Cardiac muscle cell (in vitro differentiated cells and primary cell): Measurements from ENCODE around the gene ANKRD13A. TPM values are rescaled to one million over a fixed set of nuclear protein-coding genes. Genes with fewer than 3 reads are reported as not detected.

Source experiments
- DNase-seq, 2 donors: peaks; one replicate each; pipeline versions ENCODE4 v3.0.0 to v3.0.0-alpha.2; 2010 to 2017; ENCODE audit warnings: low read depth in 1 of 2, low spot score in 1 of 2
- H3K27ac ChIP-seq: fragments of 200-600 bp; sonication (generic); 2 replicates; pipeline ENCODE4 v1.5.1; 2016
- H3K27me3 ChIP-seq: fragments of 200-600 bp; sonication (generic); 2 replicates; pipeline ENCODE4 v1.6.0; 2016; ENCODE audit warnings: control low read depth
- H3K36me3 ChIP-seq: fragments of 200-600 bp; sonication (generic); 2 replicates; pipeline ENCODE4 v1.5.1; 2016; ENCODE audit warnings: control low read depth
- H3K4me1 ChIP-seq: fragments of 200-600 bp; sonication (generic); 2 replicates; pipeline ENCODE4 v1.8.1; 2017; ENCODE audit warnings: low read depth, mild to moderate bottlenecking, mixed run types
- H3K4me3 ChIP-seq: fragments of 200-600 bp; sonication (generic); 2 replicates; pipeline ENCODE4 v1.5.1; 2016; ENCODE audit warnings: mild to moderate bottlenecking
- H3K9me3 ChIP-seq: fragments of 200-600 bp; sonication (generic); 2 replicates; pipeline ENCODE4 v1.5.1; 2017; ENCODE audit warnings: low read depth, mild to moderate bottlenecking, control low read depth
- CTCF ChIP-seq: IDR thresholded peaks from 2 replicates; pipeline ENCODE4 v1.5.1; 2012; ENCODE audit warnings: low read depth, mild to moderate bottlenecking, low read length
- polyA plus RNA-seq: library from polyadenylated mRNA; unstranded; fragments of >200 nt; fragmentation: Nextera tagmentation; extraction: Ambion mirVana; gene quantifications from 2 replicates; pipeline ENCODE4 v1.2.1, GENCODE V29; 2016
- total RNA-seq: library from RNA; depleted of rRNA; stranded (reverse); fragments of >200 nt; gene quantifications from 2 replicates; pipeline ENCODE4 v1.2.3, GENCODE V29; 2016

The ANKRD13A gene
- total and polyA plus RNA-seq, 2 experiments from 2014 or later: 26.9 to 77.2 TPM

- Histone ChIP-seq H3K4me3 (peak overlapping the region; percentile 88), H3K9me3 (no peaks in the 10 kb centered on the region), H3K27me3 (no peaks in the 10 kb centered on the region), H3K27ac (no peak overlapping the region), H3K36me3 (no peaks in the 10 kb centered on the region), H3K4me1 (no peaks in the 10 kb centered on the region)
- TF ChIP-seq CTCF: no peak
- DNase-seq: peak; percentile 19 to 56
These were observed 814 bp downstream of the ANKRD13A start for GRCh38 chr12:109999983-110000505.

- Histone ChIP-seq H3K27ac (no peak overlapping the region), H3K36me3 (no peaks in the 10 kb centered on the region), H3K4me3 (no peak overlapping the region), H3K9me3 (no peaks in the 10 kb centered on the region), H3K27me3 (no peaks in the 10 kb centered on the region), H3K4me1 (no peaks in the 10 kb centered on the region)
- TF ChIP-seq CTCF: no peak
- no peak for DNase-seq
These were observed 2.4 kb downstream of the ANKRD13A start for GRCh38 chr12:110001596-110001995.

GRCh38 chr12:110002676-110003515 is 3.7 kb downstream of the ANKRD13A start:
- TF ChIP-seq CTCF: no peak
- Histone ChIP-seq H3K27ac (no peak overlapping the region), H3K36me3 (no peaks in the 10 kb centered on the region), H3K27me3 (no peaks in the 10 kb centered on the region), H3K4me3 (no peak overlapping the region), H3K4me1 (no peaks in the 10 kb centered on the region), H3K9me3 (no peaks in the 10 kb centered on the region)
- no peak for DNase-seq

- H3K27ac ChIP-seq: no peak overlapping the region
- H3K4me1 ChIP-seq: no peaks in the 10 kb centered on the region
- no peak overlapping the region for H3K4me3 ChIP-seq
- no peaks in the 10 kb centered on the region for H3K36me3 ChIP-seq
- no peak for TF ChIP-seq CTCF
- no peaks in the 10 kb centered on the region for H3K9me3 ChIP-seq
- DNase-seq: no peak
- H3K27me3 ChIP-seq: no peaks in the 10 kb centered on the region
These were observed 5.4 kb downstream of the ANKRD13A start for GRCh38 chr12:110004598-110004997.

- no peak for DNase-seq
- Histone ChIP-seq H3K4me1 (no peaks in the 10 kb centered on the region), H3K27me3 (no peaks in the 10 kb centered on the region), H3K27ac (no peak overlapping the region), H3K36me3 (no peaks in the 10 kb centered on the region), H3K9me3 (no peaks in the 10 kb centered on the region), H3K4me3 (no peak overlapping the region)
- TF ChIP-seq CTCF: no peak
These were observed 6.2 kb downstream of the ANKRD13A start for GRCh38 chr12:110005319-110005973.
